Stimulated activated CD4-positive, alpha-beta T cell treated with anti-CD3 and anti-CD28 coated beads, Interleukin-15, amount 100 ng/mL, for 24 hours (primary cell): ENCODE measurements around the gene GABARAPL1.

Experiments used
- DNase-seq: peaks from one replicate; pipeline ENCODE4 v3.0.0-alpha.2; 2020

The GABARAPL1 gene

GRCh38 chr12:10235761-10236631 lies 23.3 kb downstream of the GABARAPL1 start:
- DNase-seq, result peak; percentile 41

DNA sequence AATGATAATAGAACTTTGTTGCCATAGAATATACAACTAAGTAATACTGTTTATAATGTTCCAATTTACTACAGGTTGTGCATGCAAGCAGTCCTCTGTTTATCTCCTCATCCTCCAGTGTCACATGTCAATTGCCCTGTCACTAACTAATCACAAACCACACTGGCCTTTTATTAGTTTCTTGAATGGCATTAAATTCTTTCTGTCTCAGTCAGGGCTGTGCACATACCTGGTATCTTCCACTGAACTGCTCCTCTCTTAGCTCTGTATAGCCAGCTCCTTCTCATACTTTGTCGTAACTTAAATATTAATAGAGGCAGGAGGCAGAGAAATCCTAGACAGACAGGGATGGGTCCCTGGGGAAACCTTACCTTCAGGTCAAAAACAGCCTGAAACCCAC lies 24.0 kb downstream of the GABARAPL1 start:
- no peak for DNase-seq

DNA sequence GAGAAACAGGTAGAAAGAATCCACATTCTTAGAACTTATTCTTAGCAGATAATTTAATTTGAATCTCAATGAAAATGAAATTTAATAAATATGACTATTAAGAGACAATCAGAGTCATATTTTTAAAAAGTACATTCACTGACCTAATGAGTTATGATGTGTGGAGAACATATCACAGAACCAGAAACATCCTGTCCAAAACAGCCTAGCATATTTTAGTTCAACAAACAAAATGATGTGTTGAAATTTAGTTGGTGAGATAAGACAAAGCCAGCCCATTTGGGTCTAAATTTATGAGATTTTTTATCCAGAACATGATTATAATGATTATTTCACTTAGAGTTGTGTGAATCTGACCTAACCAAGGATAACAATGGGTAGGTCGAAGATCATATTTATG lies 25.8 kb downstream of the GABARAPL1 start:
- DNase-seq, result no peak

- no peak for DNase-seq
Observed at GRCh38 chr12:10241290-10241689, 28.6 kb downstream of the GABARAPL1 start.

DNA sequence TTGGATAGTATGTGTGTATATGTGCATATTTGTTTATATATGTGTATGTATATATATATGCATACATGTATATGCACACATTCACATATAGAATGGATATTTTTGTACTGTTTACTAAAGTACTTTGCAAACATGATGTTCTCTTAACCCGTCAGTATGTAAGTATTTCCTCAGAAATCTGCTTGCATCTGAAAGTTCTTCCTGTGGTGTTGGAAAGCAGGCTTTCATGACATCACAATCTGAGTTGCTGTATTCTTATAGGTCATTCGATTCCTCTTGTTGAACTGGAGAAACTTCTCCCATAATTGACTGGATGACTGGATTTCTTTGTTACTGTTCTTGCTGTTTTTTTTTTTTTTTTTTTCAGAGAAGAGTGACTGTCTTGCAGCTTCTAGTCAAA lies 29.1 kb downstream of the GABARAPL1 start:
- DNase-seq, result no peak

GRCh38 chr12:10242539-10242938 lies 29.9 kb downstream of the GABARAPL1 start:
- DNase-seq, result no peak

DNA sequence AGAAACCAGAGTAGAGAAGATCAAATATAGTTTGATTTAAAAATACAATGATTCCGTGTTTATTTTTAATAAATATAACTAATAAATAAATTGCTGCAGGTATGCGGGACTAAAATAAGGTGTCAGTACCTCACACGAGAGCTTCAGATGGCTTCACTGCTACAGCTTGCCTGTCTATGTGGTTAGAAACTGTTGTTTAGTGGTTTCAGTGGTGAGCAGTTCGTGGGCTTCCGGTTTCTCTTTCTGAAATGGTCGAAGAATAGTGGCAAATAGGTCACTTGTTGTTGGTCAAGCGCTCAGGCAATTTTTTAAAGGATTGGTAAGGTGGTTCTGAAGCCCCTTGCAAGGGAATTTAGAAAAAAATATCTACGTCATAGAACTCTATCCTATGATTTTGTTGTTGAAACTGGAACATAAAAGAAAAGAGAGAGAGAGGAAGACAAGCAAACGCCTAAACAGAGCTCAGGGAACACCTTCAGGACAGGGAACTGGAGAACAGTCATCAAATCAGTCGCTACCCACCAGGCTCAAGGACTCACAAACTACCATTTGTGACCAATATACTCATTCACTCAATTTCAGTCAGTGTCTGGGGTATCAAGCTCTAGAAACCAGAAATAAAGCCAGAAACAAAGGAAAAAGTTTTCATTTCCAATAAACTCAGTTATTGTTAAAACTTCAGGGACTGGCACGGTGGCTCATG lies 31.3 kb downstream of the GABARAPL1 start:
- DNase-seq, result no peak

GRCh38 chr12:10247436-10248058 lies 34.9 kb downstream of the GABARAPL1 start:
- DNase-seq, result no peak

DNA sequence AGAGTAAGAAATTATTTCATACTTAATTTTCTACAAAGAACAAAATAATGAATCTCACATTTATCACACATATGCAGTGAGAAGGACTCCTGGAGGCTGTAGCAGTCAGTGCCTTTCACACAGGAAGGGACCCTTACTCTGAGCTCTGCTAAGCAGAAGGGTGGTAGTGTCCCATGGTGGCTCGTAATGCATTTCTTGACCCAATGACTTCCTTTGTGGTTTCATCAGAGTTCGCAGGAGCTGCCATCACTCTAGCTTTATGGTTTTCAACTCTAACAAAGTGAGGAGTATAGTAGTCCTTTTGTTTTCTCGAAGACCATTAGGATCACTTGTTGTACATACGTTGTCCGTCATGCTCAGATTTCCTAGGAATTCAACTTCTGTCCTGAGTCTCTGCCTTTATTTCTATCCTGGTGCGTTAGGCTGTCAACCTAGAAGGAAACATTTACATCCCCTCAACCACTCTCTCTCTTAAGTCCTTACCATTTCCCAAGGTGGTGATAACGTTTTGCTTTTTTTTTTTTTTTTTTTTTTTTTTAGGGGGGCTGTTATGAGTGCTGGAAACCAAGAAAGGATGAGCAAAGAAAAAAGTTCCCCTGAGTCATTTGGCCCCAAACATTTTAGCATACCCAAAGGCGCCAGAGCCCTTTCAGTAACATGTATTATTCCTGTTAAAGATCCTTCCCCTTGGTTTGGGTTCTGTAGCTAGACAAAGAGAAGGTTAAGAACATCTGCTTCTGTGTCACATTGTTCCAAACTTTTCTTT lies 37.2 kb downstream of the GABARAPL1 start:
- no peak for DNase-seq

DNA sequence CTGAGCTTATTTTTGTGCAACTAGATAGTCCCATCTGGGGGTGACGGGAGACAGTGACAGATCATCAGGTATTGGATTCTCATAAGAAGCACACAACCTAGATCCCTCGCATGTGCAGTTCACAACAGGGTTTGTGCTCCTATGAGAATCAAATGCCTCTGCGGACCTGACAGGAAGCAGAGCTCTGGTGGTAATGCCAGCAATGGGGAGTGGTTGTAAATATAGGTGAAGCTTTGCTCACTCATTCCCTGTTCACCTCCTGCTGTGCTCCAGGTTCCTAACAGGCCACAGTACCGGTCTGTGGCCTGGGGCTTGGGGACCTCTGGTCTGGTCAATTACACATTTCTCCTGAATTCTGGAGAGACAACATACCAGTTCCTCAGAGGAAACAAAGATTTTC lies 39.0 kb downstream of the GABARAPL1 start:
- no peak for DNase-seq

GRCh38 chr12:10252201-10252600 lies 39.5 kb downstream of the GABARAPL1 start:
- DNase-seq, result no peak

- no peak for DNase-seq
Observed at GRCh38 chr12:10256064-10256463, 43.4 kb downstream of the GABARAPL1 start.

DNA sequence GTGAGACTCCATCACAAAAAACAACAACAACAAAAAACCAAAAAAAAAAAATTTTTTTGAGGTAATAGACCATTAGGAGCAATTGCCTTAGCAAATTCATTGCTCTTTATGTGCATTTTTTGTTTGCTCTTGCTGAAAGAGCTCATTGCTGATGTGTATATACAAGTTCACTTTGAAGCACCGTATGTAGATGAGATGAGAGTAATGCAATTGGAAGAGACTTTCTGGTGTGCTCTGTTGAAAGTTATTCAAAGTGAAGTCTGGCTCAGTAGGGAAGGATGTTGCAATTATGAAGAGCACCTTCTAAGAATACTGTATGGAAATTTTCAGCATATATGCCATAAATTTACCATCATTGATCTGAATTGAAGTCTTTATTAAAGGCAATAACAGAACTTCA lies 48.2 kb downstream of the GABARAPL1 start:
- DNase-seq, result no peak

GRCh38 chr12:10268037-10268436 lies 55.4 kb downstream of the GABARAPL1 start:
- DNase-seq, result no peak

DNA sequence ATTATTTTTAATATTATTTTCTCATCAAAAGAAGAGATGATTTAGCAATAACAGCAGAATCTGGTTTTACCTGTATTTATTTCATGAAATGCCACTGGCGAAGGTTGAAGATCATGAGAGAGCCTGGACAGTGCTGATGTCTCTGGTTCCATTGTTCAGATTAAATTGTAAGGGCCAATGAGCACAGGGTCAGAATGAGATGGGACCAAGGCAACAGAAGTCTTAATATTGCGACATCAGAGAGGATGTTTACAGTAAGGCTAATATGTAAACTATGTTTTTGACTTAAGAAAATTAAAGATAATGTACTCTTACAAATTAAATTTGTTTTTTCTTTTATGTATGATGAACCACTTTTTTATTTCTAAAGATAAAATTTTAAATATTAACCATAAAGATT lies 59.8 kb downstream of the GABARAPL1 start:
- no peak for DNase-seq
